Measurements from ENCODE around the gene TMEM132D.

Gene TMEM132D

DNA sequence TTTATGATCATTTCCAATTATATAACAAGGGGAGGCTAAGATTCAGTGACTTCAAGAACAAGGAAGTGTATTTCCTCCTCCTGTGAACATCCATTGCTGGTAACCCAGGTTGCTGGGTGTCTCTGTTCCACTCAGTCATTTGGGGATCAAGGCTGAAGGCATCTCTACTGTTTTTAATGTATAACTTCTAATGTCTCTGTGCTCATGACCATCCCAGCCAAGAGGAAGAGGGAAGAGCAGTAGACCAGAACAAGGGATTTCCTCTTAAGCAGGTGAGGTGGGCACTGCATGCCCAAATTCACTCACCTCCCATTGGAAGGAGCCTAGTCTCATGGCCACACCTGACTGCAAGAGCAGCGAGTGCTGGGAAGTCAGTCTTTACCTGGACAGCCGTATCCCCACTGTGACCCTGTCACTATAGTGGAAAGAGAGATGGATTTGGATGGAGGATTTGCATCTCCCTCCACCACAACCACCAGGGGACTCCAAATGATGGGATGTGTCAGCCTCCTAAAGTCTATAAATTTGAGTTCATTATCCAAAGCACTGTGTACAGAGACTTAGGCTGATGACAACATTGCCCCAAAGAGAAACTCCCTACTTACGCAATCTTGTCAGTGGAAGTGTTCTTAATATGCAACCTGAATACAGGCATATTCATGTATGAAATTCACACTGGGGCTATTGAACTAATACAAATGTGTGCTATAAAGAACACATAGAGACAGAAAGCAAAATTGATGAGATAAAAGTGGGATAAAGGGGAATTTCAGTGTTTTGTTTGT, 368.7 kb downstream of the TMEM132D start:
- no peak for DNase-seq (ENCODE audit: extremely low read depth, low read depth)
- TF ChIP-seq CTCF (IDR thresholded peaks at IDR 0.05; ENCODE audit: low read depth, low read length) = no peak

GRCh38 chr12:129532707-129533499, 370.9 kb downstream of the TMEM132D start:
- TF ChIP-seq CTCF (IDR thresholded peaks at IDR 0.05; ENCODE audit: low read depth, low read length) = no peak
- no peak for DNase-seq (ENCODE audit: extremely low read depth, low read depth)

- no peak for TF ChIP-seq CTCF (IDR thresholded peaks at IDR 0.05; ENCODE audit: low read depth, low read length)
- no peak for DNase-seq (ENCODE audit: extremely low read depth, low read depth)
Measured at GRCh38 chr12:129532082-129532481, 371.7 kb downstream of the TMEM132D start.

DNA sequence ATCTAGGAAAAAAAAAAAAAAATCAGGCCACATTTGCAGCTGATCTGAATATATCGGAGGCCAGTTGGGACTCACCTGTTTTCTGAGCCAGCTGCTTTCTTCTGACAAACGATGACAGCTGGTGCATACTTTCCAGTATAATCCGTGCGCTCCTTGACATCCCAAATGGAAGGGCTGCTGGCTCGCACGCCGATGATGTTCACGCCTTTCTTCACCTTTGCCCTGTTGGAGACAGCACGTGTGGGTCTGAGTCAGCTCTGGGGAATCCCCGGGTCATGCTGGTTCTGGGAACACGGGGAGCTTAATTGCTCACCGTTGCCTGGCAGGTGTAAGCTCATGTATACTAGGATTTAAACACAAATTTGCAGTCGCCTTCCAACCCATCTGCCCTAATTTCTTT, 372.8 kb downstream of the TMEM132D start:
- DNase-seq (ENCODE audit: extremely low read depth, low read depth) = no peak
- TF ChIP-seq CTCF (IDR thresholded peaks at IDR 0.05; ENCODE audit: low read depth, low read length) = no peak

GRCh38 chr12:129530517-129530916, 373.3 kb downstream of the TMEM132D start:
- no peak for DNase-seq (ENCODE audit: extremely low read depth, low read depth)
- TF ChIP-seq CTCF (IDR thresholded peaks at IDR 0.05; ENCODE audit: low read depth, low read length) = no peak

DNA sequence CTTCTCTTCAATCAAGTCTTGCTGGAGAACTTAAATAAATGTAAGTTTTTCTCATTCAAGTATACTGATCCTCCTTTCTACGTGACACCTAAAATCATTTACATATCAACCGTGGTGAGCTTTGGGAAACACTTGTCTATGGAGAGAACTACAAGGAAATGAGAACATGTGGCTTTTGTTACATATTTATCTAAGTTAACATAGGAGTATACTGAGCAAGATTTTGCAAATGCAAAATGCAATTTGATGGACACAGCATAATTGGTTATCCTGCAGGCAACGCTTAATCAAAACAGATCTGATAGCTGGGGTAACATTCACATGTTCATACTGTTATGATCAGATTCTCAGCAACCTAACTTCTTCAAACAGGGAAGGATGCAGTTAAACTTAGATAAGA, 376.3 kb downstream of the TMEM132D start:
- TF ChIP-seq CTCF (IDR thresholded peaks at IDR 0.05; ENCODE audit: low read depth, low read length) = no peak
- DNase-seq (ENCODE audit: extremely low read depth, low read depth) = no peak

- no peak for TF ChIP-seq CTCF (IDR thresholded peaks at IDR 0.05; ENCODE audit: low read depth, low read length)
Measured at GRCh38 chr12:129523621-129524020, 380.2 kb downstream of the TMEM132D start.

More at GRCh38 chr12:129523621-129524020, 380.2 kb downstream of the TMEM132D start:
- no peak for DNase-seq (ENCODE audit: extremely low read depth, low read depth)
